Stomach (tissue), 4 donors: Measurements from ENCODE around the gene FAM171A1.

Experiments used
- CTCF ChIP-seq, 7 experiments: fragments of 450-650 bp in 4 of 7; fragments of 200-600 bp in 3 of 7; sonication (generic) in 3 of 7; IDR thresholded peaks; one replicate each; pipeline ENCODE4 v1.5.1; 2016 to 2019; ENCODE audit warnings: antibody characterized with exemption in 7 of 7, control low read depth in 2 of 7, mild to moderate bottlenecking in 1 of 7
- EP300 ChIP-seq: sonication (generic); formaldehyde crosslinking; IDR thresholded peaks from one replicate; pipeline ENCODE4 v1.6.1; 2017; ENCODE audit warnings: antibody characterized with exemption
- POLR2A ChIP-seq, 4 donors: fragments of 450-650 bp; IDR thresholded peaks; one replicate each; pipeline ENCODE4 v1.6.1; 2016; ENCODE audit warnings: antibody characterized with exemption in 4 of 4, control low read depth in 2 of 4, mild to moderate bottlenecking in 1 of 4, moderate library complexity in 1 of 4

GRCh38 chr10:15254808-15255648, 116.1 kb downstream of the FAM171A1 start:
- TF ChIP-seq CTCF (IDR thresholded peaks at IDR 0.05) (no peak), EP300 (no peak), POLR2A (IDR thresholded peaks at IDR 0.05) (no peak)
